GM13976 (cell line): ENCODE measurements around the gene TMEM187.

Source experiments
- DNase-seq: peaks from one replicate; pipeline ENCODE4 v3.0.0; 2012; ENCODE audit warnings: low spot score
- in situ Hi-C: fragments of 300-500 bp; cut with MboI; formaldehyde crosslinking; loops from one replicate; pipeline ENCODE4 v1.12.0; 2022; ENCODE audit warnings: low sequenced_read_pairs, mixed read lengths, inconsistent platforms; ENCODE audit not compliant: unreplicated experiment
- TF ChIP-seq, protein P1 (sequence below): IDR thresholded peaks from 2 replicates; pipeline ENCODE4 v1.5.1; 2012; ENCODE audit warnings: borderline replicate concordance, mild to moderate bottlenecking; ENCODE audit not compliant: insufficient read depth; ENCODE audit errors: extremely low read depth, missing control alignments, control extremely low read depth

The TMEM187 gene

GRCh38 chrX:153930011-153930910 is 42.3 kb upstream of the TMEM187 start:
- DNase-seq = no peak
- in situ Hi-C loops = no loop called here
- TF ChIP-seq, protein P1, sequence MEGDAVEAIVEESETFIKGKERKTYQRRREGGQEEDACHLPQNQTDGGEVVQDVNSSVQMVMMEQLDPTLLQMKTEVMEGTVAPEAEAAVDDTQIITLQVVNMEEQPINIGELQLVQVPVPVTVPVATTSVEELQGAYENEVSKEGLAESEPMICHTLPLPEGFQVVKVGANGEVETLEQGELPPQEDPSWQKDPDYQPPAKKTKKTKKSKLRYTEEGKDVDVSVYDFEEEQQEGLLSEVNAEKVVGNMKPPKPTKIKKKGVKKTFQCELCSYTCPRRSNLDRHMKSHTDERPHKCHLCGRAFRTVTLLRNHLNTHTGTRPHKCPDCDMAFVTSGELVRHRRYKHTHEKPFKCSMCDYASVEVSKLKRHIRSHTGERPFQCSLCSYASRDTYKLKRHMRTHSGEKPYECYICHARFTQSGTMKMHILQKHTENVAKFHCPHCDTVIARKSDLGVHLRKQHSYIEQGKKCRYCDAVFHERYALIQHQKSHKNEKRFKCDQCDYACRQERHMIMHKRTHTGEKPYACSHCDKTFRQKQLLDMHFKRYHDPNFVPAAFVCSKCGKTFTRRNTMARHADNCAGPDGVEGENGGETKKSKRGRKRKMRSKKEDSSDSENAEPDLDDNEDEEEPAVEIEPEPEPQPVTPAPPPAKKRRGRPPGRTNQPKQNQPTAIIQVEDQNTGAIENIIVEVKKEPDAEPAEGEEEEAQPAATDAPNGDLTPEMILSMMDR = no peak

DNA sequence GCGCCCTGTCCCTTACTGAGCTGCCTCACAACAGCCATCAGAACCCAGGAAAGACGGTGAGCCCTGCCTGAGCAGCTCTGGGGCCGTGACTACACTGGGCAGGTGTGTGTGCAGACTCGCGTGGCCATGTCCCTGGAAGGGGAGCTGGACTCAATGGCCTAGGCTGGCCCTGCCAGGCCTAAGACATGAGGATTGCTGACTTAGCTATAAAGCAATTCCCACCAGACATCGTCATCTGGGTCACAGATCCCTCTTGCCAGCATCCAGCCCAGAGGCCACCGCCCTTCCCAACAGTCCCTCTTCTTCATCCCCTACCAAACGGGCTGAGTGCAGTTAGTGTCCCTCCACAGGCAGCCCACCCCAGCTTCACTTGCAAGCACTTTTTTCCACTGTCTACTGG is 41.4 kb upstream of the TMEM187 start:
- in situ Hi-C loops = no loop called here

GRCh38 chrX:153931748-153932147 is 40.8 kb upstream of the TMEM187 start:
- in situ Hi-C loops = no loop called here
- TF ChIP-seq, protein P1 = no peak
- DNase-seq = no peak

More for the DNA sequence above, 41.4 kb upstream of the TMEM187 start:
- TF ChIP-seq, protein P1 = no peak
- no peak for DNase-seq

GRCh38 chrX:153932220-153932915 is 40.2 kb upstream of the TMEM187 start:
- no peak for DNase-seq
- in situ Hi-C loops = no loop called here
- TF ChIP-seq, protein P1 = no peak

- TF ChIP-seq, protein P1 = no peak
- DNase-seq = no peak
- in situ Hi-C loops = no loop called here
Measured at GRCh38 chrX:153933748-153934147, 38.8 kb upstream of the TMEM187 start.

GRCh38 chrX:153934148-153934761 is 38.3 kb upstream of the TMEM187 start:
- in situ Hi-C loops = no loop called here
- TF ChIP-seq, protein P1 = no peak
- no peak for DNase-seq
